Activated CD4-positive, alpha-beta T cell treated with anti-CD3 and anti-CD28 coated beads, Interleukin-2, amount 50 U/mL, for 1 hour (primary cell): ENCODE measurements around the gene PIGX.

ENCODE experiments used
- DNase-seq: peaks from one replicate; pipeline ENCODE4 v3.0.0-alpha.2; 2020

PIGX gene

GRCh38 chr3:196711838-196712513 lies at the start of gene PIGX, which contains the start of gene CEP19:
TSS of gene PIGX (plus strand) at chr3:196712377.
TSS of gene CEP19 (minus strand) at chr3:196712250. CDS start at chr3:196708657, 3,593 bp downstream.
- DNase-seq, result peak; percentile 89

GRCh38 chr3:196662711-196663571 lies 49.2 kb upstream of the PIGX start:
- no peak for DNase-seq

GRCh38 chr3:196666001-196666867 lies 45.9 kb upstream of the PIGX start:
- DNase-seq, result no peak

- no peak for DNase-seq
These were observed 44.9 kb upstream of the PIGX start for GRCh38 chr3:196667056-196667825.

GRCh38 chr3:196670339-196670738 lies 41.8 kb upstream of the PIGX start:
- no peak for DNase-seq

GRCh38 chr3:196673632-196674031 lies 38.5 kb upstream of the PIGX start:
- DNase-seq, result no peak

- no peak for DNase-seq
These were observed 34.8 kb upstream of the PIGX start for GRCh38 chr3:196677353-196677752.

- DNase-seq, result no peak
These were observed 34.2 kb upstream of the PIGX start for GRCh38 chr3:196677931-196678330.

GRCh38 chr3:196684548-196685407 lies 27.4 kb upstream of the PIGX start:
- peak; percentile 55 for DNase-seq

- DNase-seq, result no peak
These were observed 25.7 kb upstream of the PIGX start for GRCh38 chr3:196686436-196686835.

- DNase-seq, result no peak
These were observed 23.8 kb upstream of the PIGX start for GRCh38 chr3:196688349-196688748.

GRCh38 chr3:196689941-196690660 lies 22.1 kb upstream of the PIGX start:
- DNase-seq, result no peak

GRCh38 chr3:196691386-196691785 lies 20.8 kb upstream of the PIGX start:
- DNase-seq, result no peak

- DNase-seq, result no peak
These were observed 18.0 kb upstream of the PIGX start for GRCh38 chr3:196694202-196694638.

GRCh38 chr3:196694941-196695848 lies 17.0 kb upstream of the PIGX start:
- DNase-seq, result no peak

- DNase-seq, result no peak
These were observed 16.3 kb upstream of the PIGX start for GRCh38 chr3:196695849-196696226.

GRCh38 chr3:196697270-196697669 lies 14.9 kb upstream of the PIGX start:
- DNase-seq, result no peak

GRCh38 chr3:196699749-196700148 lies 12.4 kb upstream of the PIGX start:
- DNase-seq, result no peak

GRCh38 chr3:196700801-196701200 lies 11.4 kb upstream of the PIGX start:
- DNase-seq, result no peak

- no peak for DNase-seq
These were observed 5.8 kb upstream of the PIGX start for GRCh38 chr3:196706327-196706726.
